Middle frontal gyrus (tissue), 1 donor: ENCODE measurements around the gene FAM181A.

ENCODE experiments used
- DNase-seq: peaks from one replicate; pipeline ENCODE4 v3.0.0-alpha.2; 2015; ENCODE audit warnings: low spot score; ENCODE audit errors: extremely low spot score

Gene FAM181A

DNA sequence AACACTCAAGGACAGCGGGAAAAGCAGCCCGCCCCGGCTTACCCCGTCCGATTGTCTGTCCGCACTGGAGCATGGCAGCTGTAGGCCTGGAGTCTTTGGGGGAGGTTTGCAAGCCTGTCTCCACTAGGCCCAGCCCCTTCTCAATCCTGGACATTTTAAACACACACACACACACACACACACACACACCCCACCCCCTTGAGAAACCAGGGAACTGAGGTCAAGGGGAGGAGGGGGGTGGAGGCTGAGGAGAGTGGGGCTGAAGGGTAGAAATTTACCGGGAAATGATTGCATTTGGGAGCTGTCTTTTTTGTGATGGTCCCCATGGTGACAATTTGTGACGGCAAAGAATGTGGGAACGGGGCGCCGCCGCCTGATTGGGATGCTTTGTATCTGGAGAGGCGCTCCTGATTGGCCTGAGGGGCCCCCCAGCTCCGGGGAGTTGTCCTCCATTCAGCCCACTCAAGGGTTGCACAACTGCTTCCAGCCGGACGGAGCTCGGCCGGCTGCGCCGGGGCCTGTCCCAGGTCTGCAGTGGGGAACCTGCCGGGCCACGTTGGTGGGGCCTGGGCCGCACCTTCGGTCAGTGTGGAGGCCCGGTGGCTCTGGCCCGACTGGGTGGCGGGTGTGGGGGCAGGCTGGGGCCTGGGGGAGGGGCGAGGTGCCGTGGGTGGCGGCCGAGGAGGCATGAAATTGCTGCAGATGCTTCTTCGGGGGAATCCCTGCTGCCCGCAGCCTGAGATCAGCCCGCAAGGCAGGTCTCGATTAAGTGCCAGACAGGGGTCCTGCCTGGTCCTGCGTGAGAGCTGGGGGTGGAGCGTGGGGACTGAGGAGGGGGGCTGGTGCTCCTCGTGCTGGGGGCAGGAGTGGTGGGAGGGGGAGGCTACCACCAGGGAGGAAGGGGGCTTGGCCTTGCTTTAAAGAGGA is at the start of gene FAM181A:
FAM181A (plus strand) TSS at position 472 of the 927 bp plus-strand sequence. CDS start 942 bp downstream, outside the sequence.
- DNase-seq, result no peak

DNA sequence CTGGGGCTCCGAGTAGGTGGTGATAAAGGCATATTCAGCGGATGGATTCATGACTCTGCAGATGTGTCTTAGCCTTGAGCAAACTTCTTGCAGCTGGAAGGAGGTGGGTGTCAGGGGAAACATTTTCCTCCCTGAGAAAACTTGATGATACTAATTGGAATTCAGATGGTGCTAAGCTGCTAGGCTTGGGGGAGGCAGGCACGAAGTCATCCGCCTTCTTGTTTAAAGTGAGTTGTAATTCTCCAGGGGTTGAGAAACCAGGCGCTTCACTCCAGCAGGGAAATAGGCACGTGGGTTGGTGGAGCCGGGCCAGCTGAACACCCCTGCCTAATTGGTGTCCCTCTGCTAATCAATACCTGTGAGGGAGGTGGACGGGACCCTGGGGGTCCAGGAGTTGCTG is 48.9 kb upstream of the FAM181A start:
- DNase-seq, result no peak

DNA sequence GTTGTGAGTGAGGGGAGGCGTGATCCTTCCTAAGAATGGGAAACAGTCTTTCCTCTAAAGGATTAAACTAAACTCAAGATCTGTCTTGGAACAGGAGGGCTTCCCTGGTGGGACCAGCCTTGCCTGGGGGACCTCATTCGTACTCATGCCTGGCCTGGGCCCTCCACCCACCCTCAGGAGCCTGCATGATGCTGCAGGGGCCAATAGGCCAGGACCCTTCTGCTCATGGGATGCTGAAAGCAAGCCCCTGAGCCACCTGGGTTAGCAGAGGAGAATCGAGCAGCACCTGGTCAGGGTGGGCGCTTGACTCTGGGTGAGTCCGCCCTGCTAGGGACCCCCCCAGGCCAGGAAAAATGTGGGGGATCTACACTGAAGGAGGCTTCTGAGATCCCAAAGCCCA is 48.3 kb upstream of the FAM181A start:
- DNase-seq, result no peak

DNA sequence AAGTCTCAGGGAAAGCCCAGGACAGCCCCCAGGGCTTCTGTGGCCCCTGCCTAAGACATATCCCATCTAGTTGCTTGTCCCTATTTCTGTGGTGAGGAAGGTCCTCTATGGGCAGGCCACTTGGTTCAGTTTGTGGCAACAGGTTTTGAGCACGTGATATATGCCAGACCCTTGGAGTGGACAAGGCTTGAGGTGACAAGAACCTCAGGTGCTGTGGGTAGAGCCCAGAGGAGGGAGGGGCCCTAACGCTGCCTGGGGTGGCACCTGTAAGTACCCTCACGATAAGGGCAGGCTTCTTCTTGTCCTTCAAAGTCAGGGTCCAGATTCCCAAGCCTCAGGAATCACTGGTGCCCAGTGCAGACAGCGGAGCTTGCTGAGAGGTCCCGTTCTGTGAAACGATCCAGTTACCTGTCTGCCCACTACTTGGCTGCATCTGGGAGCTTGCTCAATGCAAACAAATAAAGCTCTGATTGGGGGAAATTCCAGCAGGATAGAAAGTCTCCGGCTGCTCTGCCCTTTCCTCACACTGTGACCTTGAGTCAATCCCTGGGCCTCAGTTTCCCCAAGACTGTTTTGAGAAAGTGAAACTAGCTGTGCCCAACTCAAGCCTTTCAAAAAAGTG is 47.7 kb upstream of the FAM181A start:
- no peak for DNase-seq

DNA sequence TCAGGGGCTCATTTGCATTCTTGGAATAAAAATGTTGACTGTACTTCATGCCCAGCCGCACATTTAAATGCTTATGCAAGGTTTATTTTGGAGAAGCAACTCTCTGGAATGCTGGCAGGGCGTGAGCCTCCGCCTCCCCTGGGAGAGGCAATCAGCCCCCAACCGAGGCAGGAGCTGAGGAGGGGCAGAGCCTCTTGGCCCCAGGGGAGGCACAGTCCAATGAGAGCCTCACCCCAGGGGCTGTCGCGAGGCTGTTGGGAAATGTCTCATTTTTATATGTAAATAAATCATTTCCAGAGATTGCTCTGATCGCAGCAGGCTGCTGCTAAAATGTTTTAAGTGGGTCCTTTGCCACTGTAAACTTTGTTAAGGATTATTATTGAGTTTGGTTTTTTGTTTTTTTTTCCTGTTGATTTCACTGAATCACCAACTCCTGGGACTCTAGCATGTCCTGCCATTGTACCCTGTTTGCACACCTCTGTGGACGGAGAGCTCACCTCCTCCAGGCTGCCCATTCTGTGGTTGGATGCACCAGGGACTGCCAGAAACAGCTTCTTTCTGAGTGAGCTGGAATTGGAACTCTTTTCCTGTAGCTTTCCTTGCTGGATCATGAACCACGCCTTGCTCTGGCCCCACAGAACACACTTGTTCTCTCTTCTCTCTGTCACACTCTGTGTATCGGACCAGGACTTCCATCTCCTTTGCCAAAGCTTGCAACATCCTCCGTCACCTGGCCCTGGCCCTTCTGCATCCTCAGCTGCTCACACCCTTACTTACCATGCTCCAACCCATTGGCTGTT is 46.9 kb upstream of the FAM181A start:
- no peak for DNase-seq

DNA sequence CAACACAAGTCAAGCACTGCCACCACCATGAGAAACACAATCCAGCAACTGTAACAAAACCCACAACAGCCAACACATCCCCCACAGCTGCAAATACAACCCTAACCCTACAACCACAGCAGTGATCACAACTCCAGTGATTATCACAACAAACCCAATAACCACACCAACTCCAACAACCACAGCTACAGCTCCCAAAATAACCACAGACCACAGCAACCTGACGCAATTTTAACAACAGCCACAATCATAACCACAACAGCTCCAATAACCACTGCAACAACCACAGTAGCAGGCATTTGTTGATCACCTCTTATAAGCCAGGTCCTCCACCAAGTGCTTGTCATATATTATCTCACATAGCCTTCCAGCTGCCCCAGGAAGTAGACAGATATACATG is 42.2 kb upstream of the FAM181A start:
- DNase-seq, result no peak

DNA sequence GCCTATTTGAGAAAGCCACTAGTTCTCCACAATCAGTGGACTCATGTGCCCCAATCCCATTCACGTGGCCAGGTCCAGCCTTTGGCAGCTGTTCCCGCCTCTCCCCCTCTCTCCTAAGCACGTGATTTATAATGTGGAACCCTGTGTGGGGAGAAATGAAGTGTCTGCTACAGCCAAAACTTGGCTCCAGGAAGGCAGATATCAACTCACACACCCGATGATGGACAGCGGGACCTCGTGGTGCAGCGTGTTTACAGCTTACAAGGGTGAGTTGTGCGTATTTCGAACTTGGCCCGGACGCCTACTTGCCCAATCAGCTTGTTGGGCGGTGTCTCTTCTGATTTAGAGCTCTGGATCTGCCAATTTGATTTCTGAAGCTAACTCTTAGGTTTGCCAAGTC is 38.1 kb upstream of the FAM181A start:
- DNase-seq, result no peak

DNA sequence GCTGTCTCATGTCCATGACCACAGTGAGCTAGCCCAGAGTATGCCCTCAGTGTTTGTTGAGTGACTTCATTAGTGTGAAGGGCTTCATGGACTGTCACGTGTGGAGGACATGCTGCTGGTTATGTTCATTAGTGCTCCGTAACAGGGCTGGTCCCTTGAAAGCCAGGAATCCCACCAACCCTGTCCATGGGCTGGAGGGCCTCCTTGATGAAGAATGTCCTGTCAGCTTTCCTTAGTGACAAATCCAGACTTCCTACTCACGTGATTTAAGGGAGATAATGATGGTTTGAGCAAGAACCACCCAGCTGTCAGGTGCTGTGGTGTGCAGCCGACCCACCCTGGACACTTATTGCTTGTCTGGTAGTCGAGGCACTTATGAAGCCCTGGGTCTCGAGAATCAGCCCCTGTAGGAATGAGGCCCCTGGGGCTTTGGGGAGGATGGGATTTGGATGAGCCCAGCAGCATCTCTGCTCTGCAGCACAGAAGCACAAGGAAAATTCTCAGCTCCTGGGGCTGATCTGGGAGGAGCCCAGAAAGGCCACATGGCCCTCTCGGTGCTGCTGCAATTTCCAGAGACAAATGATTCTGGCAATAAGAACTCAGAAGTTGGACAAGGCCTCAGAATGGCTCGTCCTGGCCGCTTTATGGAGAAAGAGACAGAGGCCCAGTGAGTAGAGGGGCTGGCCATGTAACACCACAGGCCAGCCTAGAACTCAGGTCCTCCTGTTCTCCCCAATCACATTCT is 37.2 kb upstream of the FAM181A start:
- DNase-seq, result no peak

DNA sequence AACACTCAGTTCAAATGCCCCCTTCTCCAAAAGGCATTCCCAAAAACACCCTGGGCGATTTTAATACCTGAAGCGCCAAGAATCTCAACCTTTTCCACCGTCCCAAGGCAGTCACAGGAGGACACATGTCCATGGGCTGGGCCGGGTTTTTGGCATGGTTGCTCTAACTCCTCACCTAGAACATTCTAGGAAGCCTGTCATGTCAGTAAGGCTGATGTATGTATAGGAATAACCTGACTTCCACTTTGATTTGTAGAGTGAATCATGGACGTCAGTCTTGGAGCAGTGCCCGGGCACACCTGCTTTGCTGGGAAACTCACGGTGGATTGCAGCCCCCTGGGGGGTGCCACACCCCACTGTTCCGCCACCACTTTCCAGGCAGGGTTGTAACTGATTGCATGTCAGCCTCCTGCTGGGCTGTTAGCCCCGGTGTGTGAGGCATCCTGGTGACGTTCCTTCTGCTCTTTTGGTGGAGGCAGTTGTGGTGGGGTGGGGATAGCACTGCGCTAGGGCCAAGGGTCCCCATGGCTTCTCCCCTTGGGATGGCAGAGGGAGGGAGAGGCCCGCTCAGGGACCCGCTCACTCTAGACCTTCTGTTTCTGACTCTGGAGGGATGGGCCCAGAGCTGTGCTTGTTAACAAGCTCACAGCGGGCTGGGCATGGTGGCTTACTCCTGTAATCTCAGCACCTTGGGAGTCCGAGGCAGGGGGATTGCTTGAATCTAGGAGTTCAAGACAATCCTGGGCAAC is 35.2 kb upstream of the FAM181A start:
- DNase-seq, result no peak

DNA sequence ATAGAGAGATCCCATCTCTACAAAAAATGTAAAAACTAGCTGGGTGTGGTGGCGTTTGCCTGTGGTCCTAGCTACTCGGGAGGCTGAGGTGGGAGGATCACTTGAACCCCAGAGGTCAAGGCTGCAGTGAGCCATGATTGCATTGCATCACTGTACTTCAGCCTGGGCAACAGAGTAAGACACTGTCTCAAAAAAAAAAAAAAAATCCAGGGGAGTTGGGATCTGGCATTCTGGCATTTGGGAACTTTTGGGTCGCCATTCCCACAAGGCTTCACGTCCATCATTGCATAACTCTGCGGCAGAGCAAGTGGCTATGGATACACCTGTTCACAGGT is 34.7 kb upstream of the FAM181A start:
- no peak for DNase-seq

DNA sequence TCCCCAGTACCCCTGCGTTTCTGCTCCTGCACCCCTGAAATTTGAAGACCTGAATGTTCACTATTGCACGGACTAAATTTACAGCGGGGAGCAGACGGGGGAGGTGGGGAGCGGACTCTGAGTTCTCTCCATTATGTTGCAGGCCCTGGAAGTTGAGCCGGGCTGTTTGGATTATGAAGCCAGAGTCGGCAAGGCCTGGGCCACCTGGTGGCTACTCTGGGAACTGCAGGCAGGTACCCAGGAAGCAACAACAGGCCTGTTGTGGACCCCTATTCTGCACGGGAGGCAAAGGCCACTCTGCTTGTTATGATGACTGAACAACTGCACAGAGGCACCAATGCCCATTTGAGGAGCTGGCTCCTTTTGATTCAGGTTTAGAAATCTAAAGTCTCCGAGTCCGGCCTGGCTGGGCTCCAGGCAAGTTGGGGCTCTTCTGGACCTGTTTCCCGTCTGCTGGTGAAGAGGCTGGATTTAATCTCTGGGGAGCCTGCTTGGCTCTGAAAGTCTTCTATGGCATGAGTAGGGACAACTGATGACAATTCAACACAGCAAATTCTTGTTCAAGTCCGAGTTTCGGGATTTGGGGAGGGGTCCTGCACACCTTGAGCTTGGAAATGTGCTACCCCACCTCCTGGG is 34.1 kb upstream of the FAM181A start:
- DNase-seq, result peak; percentile 53

DNA sequence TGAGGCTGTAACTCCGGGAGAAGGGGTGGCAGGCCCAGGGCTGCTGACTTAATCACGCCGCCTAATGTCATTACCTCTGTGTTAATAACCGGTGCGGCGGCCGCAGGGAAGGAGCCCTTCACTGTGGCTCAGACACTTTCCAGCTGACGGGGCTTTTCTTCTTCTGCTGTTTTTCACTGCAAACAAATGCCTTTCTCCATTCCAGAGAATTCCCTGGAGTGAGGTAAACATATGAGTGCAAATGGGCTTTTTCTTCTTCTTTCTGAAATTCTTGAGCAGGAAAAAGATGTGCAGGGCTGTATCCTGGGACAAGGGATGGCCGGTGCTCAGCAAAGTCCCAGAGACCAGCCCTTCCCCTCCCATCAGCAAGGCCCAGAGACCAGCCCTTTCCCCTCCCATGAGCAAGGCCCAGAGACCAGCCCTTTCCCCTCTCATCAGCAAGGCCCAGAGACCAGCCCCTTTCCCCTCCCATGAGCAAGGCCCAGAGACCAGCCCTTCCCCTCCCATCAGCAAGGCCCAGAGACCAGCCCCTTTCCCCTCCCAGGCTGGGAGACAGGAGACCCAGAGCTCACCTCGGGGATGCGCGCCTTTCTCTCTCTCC is 33.4 kb upstream of the FAM181A start:
- DNase-seq, result no peak

DNA sequence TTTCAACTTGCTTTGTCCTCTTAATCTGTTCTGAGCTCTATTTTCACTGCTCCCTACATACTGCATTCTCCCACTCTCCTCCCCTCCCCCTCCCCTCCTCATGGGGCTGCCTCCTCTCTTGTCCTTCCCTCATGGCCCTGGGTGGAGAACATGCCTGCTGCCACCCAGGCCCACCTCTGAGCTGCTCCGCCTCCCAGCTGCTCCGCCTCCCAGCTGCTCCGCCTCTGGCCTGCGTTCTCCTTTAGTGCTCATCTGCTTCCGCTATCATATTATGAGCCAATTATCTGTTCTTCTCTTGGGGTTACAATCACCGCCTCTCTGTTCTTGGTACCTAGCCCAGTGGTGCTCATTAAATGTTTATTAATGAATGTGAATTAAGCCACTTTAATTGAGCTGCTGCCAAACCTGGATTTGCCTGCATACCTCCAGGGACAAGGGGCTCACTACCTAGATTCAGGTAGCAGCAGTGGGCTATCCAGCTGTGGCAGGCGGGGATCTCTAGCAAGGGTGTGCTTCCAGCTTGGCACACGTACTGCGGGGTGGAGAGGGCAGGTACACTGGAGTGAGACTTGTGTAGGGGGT is 32.0 kb upstream of the FAM181A start:
- DNase-seq, result no peak

DNA sequence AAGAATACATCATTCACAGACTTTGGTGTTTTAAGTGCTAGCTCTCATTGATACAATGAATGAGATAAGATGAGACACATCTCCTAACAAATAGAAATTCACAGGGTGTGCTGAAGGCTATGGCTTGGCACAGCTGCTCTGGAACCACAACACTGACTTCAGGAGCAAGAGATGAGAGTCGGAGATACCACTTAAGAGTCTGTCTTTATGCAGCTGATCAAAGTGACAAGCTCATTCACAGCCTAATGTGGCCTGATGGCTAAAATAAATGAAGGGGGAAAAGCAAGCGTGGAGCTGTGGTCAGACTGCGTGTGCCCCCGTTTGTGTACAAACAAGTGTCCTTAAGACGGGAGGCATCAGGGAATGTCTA is 29.7 kb upstream of the FAM181A start:
- no peak for DNase-seq

DNA sequence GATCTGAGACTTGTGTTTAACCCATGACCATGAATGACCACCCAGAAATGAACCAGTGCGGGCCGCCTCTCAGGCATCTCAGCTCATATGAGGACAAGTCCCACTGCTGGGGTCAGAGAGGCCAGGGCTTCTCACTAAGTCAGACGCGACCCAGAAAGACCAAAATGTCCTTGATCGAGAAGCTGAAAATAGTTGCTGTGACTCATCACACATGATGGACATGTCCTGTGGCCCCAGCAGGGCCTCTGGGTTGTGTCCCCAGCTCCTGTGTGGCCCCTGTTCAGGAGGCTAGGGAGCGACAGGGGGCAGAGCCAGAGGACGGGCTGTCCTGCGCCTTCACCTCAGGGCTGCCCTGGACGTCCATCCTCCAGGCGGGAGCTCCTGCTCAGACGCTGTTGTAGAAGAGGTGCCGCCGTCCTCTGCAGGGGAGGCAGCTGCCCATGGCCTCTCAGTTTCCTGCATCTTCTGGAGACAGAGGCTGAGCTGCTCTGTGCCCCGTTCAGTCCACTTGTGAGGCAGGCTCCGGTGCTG is 29.0 kb upstream of the FAM181A start:
- no peak for DNase-seq

DNA sequence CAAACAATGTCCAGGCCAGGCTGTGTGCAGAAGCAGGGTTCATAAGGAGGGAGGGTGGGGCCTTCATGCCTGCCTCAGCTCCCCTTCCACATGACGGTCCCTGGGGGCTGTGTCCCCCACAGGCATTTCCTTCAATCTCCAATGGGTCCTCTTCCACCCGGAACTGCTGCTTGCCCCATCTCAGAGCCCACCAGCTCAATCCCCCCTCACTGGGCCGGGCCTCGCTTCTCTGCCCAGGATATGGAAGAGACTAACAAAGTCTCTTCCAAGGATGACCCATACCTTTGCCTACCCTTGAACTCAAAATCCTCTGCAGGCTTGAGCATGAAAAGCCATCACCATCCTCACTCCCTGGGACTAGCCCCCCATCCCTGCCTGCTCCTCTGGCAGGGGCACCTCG is 28.4 kb upstream of the FAM181A start:
- no peak for DNase-seq

DNA sequence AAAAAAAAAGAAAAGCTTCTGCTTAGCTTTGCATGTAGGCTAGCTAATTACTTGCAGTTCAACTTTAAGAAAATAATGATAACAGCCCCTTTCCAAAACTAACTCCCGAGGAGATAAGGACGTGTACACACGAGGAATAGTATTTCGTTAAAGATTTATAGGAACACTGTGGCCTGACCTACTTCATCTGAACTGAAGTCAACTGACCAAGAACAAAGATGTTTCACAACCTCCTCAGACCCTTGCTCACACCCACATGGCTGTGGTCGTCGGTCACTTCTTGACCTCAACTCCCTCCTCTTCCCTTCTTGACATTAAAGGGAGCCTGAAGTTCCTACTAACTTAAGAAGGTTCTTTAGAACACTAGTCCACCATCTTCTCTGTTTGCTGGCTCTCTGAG is 25.3 kb upstream of the FAM181A start:
- no peak for DNase-seq

DNA sequence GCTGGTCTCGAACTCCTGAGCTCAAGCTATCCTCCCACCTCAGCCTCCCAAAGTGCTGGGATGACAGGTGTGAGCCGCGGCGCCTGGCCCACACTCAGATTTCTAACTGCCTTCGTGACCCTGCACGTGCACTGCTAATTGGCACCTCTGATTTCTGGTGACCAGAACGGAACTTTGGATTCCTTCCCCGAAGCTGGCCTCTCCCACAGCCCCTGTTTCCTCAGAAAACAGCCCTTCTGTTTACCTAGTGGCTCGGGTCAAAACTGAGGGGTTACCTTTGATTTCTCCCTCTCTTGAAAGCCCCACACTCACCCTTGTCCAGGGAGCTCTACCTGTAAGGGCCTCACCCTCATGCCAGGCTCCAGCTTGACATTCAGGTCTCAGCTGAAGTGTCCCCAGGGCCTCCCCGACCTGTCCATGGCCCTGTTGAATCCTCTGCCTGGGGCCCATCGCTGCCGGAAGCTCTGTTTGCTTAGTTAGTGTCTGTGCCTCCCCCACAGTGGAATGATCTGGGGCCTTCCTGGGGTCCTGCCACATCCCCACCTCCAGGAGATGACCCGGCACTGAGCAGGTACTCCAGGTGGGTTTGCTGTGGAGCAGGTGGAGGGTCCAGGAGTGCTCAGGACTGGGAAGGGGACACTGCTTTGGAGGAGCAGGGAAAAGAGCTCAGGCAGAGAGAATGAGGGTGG is 24.4 kb upstream of the FAM181A start:
- DNase-seq, result no peak
